ENCODE results near the gene YDJC. TPM values are rescaled to one million over a fixed set of nuclear protein-coding genes. Genes with fewer than 3 reads are reported as not detected.
A peak's percentile ranks its signal among the peaks of the same experiment; 100 is the strongest.

The YDJC gene
- total RNA-seq, 5 donors from 2014 or later (not counting 1 experiment from before 2014, with no cell fraction given) = 28.3 to 69.2 (median 62.2) TPM

DNA sequence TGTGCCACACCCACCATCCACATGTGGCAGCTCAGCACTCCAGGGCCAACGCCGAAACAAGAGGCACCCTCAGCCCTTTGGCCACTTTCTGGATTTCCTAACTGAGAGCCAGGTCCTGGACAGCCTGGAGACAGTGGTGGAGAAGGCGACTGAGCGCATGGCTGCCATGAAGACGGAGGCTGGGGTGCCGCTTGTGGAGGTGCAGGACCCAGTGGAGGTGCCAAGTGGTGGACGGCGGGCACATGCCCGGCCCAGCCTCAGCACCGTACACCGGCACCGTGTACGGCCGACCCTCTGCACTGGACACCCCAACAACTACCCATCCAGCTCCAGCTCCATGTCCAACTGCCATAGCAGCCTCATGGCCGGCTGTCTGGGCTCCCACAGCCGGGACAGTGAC lies 4.3 kb upstream of the YDJC start:
- Histone ChIP-seq H3K27ac (ENCODE audit: low read length) (no peak overlapping the region), H3K4me1 (ENCODE audit: control insufficient read depth in 1 of 2, extremely low read depth in 1 of 2, insufficient read depth in 2 of 2, low read length in 2 of 2) (peaks cover 0 to 19% of the 10 kb centered on the region in 2 experiments), H3K36me3 (ENCODE audit: control insufficient read depth in 2 of 2, extremely low read depth in 1 of 2, insufficient read depth in 1 of 2, low read length in 1 of 2) (no peaks in the 10 kb centered on the region), H3K4me3 (ENCODE audit: control insufficient read depth in 1 of 2, extremely low read depth in 1 of 2, low read length in 1 of 2) (no peak overlapping the region), H3K9me3 (no peaks in the 10 kb centered on the region), H3K27me3 (replicated peaks in 1 of 2; ENCODE audit: control insufficient read depth in 2 of 2, extremely low read depth in 1 of 2, insufficient read depth in 2 of 2, low read length in 1 of 2) (peaks cover 0 to 4% of the 10 kb centered on the region in 2 experiments)
- H3K27ac Mint-ChIP-seq = no peak overlapping the region
- no peaks in the 10 kb centered on the region for H3K27me3 Mint-ChIP-seq
- H3K36me3 Mint-ChIP-seq = no peaks in the 10 kb centered on the region
- ATAC-seq (replicated peaks in 1 of 4) (no peak), DNase-seq (no peak)
- CTCF ChIA-PET = interaction anchor here in 1 of 2 donors (0.9 kb wide), 1 partner anchor 8 kb away, joined by 6 read pairs; the partner anchor contains the start of gene SDF2L1
- 92% methylated on average over 15 of the region's 16 CpGs for WGBS (ENCODE audit: insufficient coverage)
- peaks cover 9 to 18% (median 9%) of the 10 kb centered on the region in 3 donors for H3K4me1 Mint-ChIP-seq
- H3K4me3 Mint-ChIP-seq = no peak overlapping the region
- POLR2A ChIA-PET = no interaction called here
- no peaks in the 10 kb centered on the region for H3K9me3 Mint-ChIP-seq

- no peak overlapping the region for H3K4me3 Mint-ChIP-seq
- H3K9me3 Mint-ChIP-seq = no peaks in the 10 kb centered on the region
- H3K27ac Mint-ChIP-seq = no peak overlapping the region
- Histone ChIP-seq H3K36me3 (ENCODE audit: control insufficient read depth in 2 of 2, extremely low read depth in 1 of 2, insufficient read depth in 1 of 2, low read length in 1 of 2) (peaks cover 0 to 1% of the 10 kb centered on the region in 2 donors), H3K27me3 (replicated peaks in 1 of 2; ENCODE audit: control insufficient read depth in 2 of 2, extremely low read depth in 1 of 2, insufficient read depth in 2 of 2, low read length in 1 of 2) (peaks cover 0 to 4% of the 10 kb centered on the region in 2 experiments), H3K9me3 (no peaks in the 10 kb centered on the region), H3K4me1 (ENCODE audit: control insufficient read depth in 1 of 2, extremely low read depth in 1 of 2, insufficient read depth in 2 of 2, low read length in 2 of 2) (peaks cover 0 to 25% of the 10 kb centered on the region in 2 experiments), H3K27ac (ENCODE audit: low read length) (no peak overlapping the region), H3K4me3 (ENCODE audit: control insufficient read depth in 1 of 2, extremely low read depth in 1 of 2, low read length in 1 of 2) (no peak overlapping the region)
- CTCF ChIA-PET = interaction anchor here in 1 of 2 donors (0.9 kb wide), 1 partner anchor 8 kb away, joined by 6 read pairs; the partner anchor contains the start of gene SDF2L1
- no peak for ATAC-seq (replicated peaks in 1 of 4)
- 94% methylated on average over 3 of the region's 4 CpGs for WGBS (ENCODE audit: insufficient coverage)
- no peak for DNase-seq
- no peaks in the 10 kb centered on the region for H3K36me3 Mint-ChIP-seq
- POLR2A ChIA-PET = no interaction called here
- peaks cover 9 to 19% (median 10%) of the 10 kb centered on the region in 3 donors for H3K4me1 Mint-ChIP-seq
- no peaks in the 10 kb centered on the region for H3K27me3 Mint-ChIP-seq
These were observed 3.7 kb upstream of the YDJC start for GRCh38 chr22:21633481-21633880.

DNA sequence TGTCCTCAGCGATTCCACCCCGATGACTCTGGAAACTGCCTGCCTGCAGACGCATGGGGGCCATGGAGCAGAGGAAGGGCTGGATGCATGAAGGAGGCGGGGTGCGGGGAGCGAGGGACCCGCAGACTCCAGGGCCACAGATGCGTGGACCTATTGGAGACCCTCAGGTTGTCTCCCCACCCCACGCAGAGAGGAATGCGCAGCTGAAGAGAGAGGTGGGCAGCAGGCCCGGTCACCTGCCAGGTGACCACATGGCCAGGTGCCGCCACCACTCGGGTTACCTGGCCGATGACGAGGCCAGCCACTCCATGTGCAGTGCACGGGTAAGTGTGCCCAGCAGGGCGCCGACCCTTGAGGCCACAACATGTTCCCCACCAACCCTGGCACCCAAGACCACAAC lies 3.1 kb upstream of the YDJC start:
- DNase-seq (no peak), ATAC-seq (replicated peaks in 1 of 4) (no peak)
- H3K4me3 ChIP-seq (ENCODE audit: control insufficient read depth in 1 of 2, extremely low read depth in 1 of 2, low read length in 1 of 2) = no peak overlapping the region
- Mint-ChIP-seq H3K9me3 (no peaks in the 10 kb centered on the region), H3K27ac (no peak overlapping the region), H3K4me3 (peak overlapping the region in 1 of 3 donors; percentile 6), H3K4me1 (peaks cover 15 to 24% (median 15%) of the 10 kb centered on the region in 3 donors), H3K27me3 (no peaks in the 10 kb centered on the region), H3K36me3 (peaks cover 5% of the 10 kb centered on the region)
- peaks cover 0 to 4% of the 10 kb centered on the region in 2 experiments for H3K27me3 ChIP-seq (replicated peaks in 1 of 2; ENCODE audit: control insufficient read depth in 2 of 2, extremely low read depth in 1 of 2, insufficient read depth in 2 of 2, low read length in 1 of 2)
- no peaks in the 10 kb centered on the region for H3K9me3 ChIP-seq
- 96% methylated on average over 18 of the region's 18 CpGs for WGBS (ENCODE audit: insufficient coverage)
- H3K27ac ChIP-seq (ENCODE audit: low read length) = no peak overlapping the region
- peaks cover 0 to 7% of the 10 kb centered on the region in 2 donors for H3K36me3 ChIP-seq (ENCODE audit: control insufficient read depth in 2 of 2, extremely low read depth in 1 of 2, insufficient read depth in 1 of 2, low read length in 1 of 2)
- H3K4me1 ChIP-seq (ENCODE audit: control insufficient read depth in 1 of 2, extremely low read depth in 1 of 2, insufficient read depth in 2 of 2, low read length in 2 of 2) = peaks cover 3 to 31% of the 10 kb centered on the region in 2 experiments
- ChIA-PET POLR2A (no interaction called here), CTCF (interaction anchor here (0.5 to 3.1 kb wide), 3 partner anchors 10 to 14 kb away, joined by 3 to 33 read pairs (median 5); partner anchors contain the start of gene SDF2L1 (in 1 of the 2))

- H3K4me1 Mint-ChIP-seq = peaks cover 18 to 29% (median 20%) of the 10 kb centered on the region in 3 donors
- Histone ChIP-seq H3K36me3 (ENCODE audit: control insufficient read depth in 2 of 2, extremely low read depth in 1 of 2, insufficient read depth in 1 of 2, low read length in 1 of 2) (peaks cover 0 to 12% of the 10 kb centered on the region in 2 donors), H3K4me3 (ENCODE audit: control insufficient read depth in 1 of 2, extremely low read depth in 1 of 2, low read length in 1 of 2) (no peak within 1 kb of the TSS), H3K4me1 (ENCODE audit: control insufficient read depth in 1 of 2, extremely low read depth in 1 of 2, insufficient read depth in 2 of 2, low read length in 2 of 2) (peaks cover 7 to 36% of the 10 kb centered on the region in 2 experiments), H3K27ac (ENCODE audit: low read length) (no peak within 1 kb of the TSS), H3K27me3 (replicated peaks in 1 of 2; ENCODE audit: control insufficient read depth in 2 of 2, extremely low read depth in 1 of 2, insufficient read depth in 2 of 2, low read length in 1 of 2) (peaks cover 0 to 4% of the 10 kb centered on the region in 2 experiments), H3K9me3 (no peaks in the 10 kb centered on the region)
- no peaks in the 10 kb centered on the region for H3K9me3 Mint-ChIP-seq
- POLR2A ChIA-PET = no interaction called here
- no peaks in the 10 kb centered on the region for H3K27me3 Mint-ChIP-seq
- peak within 1 kb of the TSS in 1 of 2 donors; percentile 61 for H3K27ac Mint-ChIP-seq
- DNase-seq = peak; percentile 26 to 79 (median 56)
- H3K4me3 Mint-ChIP-seq = peak within 1 kb of the TSS in 1 of 3 donors; percentile 6
- WGBS (ENCODE audit: insufficient coverage) = 66% methylated on average over 27 of the region's 27 CpGs
- CTCF ChIA-PET = interaction anchor here (0.5 to 3.1 kb wide), 3 partner anchors 10 to 14 kb away, joined by 3 to 33 read pairs (median 5); partner anchors contain the start of gene SDF2L1 (in 1 of the 2)
- peaks cover 7% of the 10 kb centered on the region for H3K36me3 Mint-ChIP-seq
- peak; percentile 4 to 28 (median 11) for ATAC-seq (replicated peaks in 1 of 4)
These were observed 2.5 kb upstream of the YDJC start, which contains the start of gene CCDC116 for GRCh38 chr22:21632237-21632895. TSS of gene CCDC116 (plus strand) at chr22:21632760. CDS start at chr22:21633182, 422 bp downstream.

DNA sequence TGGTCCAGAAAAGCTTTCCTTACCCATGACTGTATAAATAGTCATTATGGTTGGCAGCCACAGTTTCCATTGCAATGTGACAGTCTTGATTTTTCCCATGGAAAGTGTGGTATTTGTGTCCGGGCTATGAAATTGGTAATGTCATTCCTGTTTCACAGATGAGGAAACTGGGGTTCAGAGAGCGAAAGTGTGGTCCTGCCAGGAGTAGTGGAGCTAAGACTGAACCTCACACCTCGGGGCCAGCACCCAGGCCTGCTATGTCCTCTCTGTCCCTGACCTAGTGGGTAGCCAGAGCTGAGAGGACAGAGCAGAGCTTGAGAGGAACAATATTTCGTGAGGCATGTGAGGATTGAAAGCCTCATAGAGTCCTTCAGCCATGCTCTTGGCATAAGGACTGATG lies 1.2 kb upstream of the YDJC start:
- Histone ChIP-seq H3K4me3 (ENCODE audit: control insufficient read depth in 1 of 2, extremely low read depth in 1 of 2, low read length in 1 of 2) (no peak overlapping the region), H3K27ac (ENCODE audit: low read length) (no peak overlapping the region), H3K36me3 (ENCODE audit: control insufficient read depth in 2 of 2, extremely low read depth in 1 of 2, insufficient read depth in 1 of 2, low read length in 1 of 2) (peaks cover 0 to 21% of the 10 kb centered on the region in 2 donors), H3K27me3 (replicated peaks in 1 of 2; ENCODE audit: control insufficient read depth in 2 of 2, extremely low read depth in 1 of 2, insufficient read depth in 2 of 2, low read length in 1 of 2) (peaks cover 0 to 4% of the 10 kb centered on the region in 2 experiments), H3K9me3 (no peaks in the 10 kb centered on the region), H3K4me1 (ENCODE audit: control insufficient read depth in 1 of 2, extremely low read depth in 1 of 2, insufficient read depth in 2 of 2, low read length in 2 of 2) (peaks cover 7 to 50% of the 10 kb centered on the region in 2 experiments)
- Mint-ChIP-seq H3K27ac (no peak overlapping the region), H3K4me1 (peaks cover 29 to 41% (median 32%) of the 10 kb centered on the region in 3 donors), H3K36me3 (peaks cover 10% of the 10 kb centered on the region), H3K27me3 (no peaks in the 10 kb centered on the region), H3K9me3 (no peaks in the 10 kb centered on the region), H3K4me3 (peak overlapping the region; percentile 56 to 87 (median 59))
- no peak for ATAC-seq (replicated peaks in 1 of 4)
- DNase-seq = no peak
- 100% methylated on average over 2 of the region's 4 CpGs for WGBS (ENCODE audit: insufficient coverage)
- ChIA-PET POLR2A (interaction anchor here in 1 of 2 donors (1.1 kb wide), 1 partner anchor 17 kb away, joined by 3 read pairs; no protein-coding TSS in a partner anchor), CTCF (interaction anchor here (0.6 to 3.1 kb wide), 10 partner anchors 12 to 711 kb away, joined by 3 to 33 read pairs (median 3); partner anchors contain the start of genes PPIL2 (in 1 of the 2), SDF2L1 (in 1 of the 2) and UBE2L3 (in 1 of the 2))
